ENCODE measurements around the gene NMNAT2.

Gene NMNAT2

DNA sequence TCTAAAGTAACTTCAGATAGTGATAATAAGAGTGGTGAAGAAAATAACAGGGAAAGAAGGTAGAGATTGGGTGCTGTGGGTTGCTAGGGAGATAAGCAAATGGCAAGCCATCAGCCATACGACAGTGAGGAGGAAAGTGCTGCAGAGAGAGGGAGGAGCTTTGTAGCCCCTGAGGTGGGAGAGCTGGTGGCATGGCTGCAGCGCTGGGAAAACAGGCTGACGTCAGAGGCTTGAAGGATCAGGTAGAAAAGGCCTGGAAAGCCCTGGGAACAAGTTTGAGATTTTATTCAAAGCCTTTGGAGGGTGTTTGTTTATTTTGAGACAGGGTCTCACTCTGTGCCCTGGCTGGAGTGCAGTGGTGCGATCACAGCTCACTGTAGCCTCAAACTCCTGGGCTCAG, 109.5 kb downstream of the NMNAT2 start:
- no peak for DNase-seq

DNA sequence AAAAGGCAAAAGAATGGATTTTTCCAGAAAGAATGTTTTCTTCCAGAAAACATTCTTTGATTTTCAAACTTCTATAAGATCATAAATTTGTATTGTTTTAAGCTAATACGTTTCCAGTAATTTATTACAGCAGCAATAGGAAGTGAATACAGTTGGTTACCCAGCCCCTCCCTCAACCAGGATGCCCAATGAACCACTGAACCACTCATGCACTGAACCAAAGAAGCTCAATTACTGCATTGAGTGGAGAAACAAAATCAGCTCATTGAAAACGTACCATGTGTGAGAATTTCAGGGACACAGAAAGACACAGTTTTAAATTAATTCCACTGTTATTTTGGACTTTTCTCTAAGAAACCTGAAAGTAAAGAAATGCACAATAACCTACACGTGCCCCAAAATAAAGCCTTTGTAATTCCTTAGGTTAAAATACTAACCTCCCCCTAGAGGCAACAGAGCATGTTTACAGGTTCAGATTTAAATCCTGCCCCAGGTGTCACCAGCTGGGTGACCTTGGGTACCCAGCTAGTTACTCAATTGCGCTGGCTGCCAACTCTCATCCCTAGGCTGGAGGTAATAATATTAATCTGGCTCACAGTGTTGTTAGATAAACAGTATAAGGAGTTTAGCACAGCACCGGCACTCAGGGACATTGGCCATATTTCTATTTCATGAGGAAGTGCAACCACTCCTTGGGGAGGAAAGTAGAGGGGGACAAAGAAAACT, 111.7 kb downstream of the NMNAT2 start:
- DNase-seq = no peak

DNA sequence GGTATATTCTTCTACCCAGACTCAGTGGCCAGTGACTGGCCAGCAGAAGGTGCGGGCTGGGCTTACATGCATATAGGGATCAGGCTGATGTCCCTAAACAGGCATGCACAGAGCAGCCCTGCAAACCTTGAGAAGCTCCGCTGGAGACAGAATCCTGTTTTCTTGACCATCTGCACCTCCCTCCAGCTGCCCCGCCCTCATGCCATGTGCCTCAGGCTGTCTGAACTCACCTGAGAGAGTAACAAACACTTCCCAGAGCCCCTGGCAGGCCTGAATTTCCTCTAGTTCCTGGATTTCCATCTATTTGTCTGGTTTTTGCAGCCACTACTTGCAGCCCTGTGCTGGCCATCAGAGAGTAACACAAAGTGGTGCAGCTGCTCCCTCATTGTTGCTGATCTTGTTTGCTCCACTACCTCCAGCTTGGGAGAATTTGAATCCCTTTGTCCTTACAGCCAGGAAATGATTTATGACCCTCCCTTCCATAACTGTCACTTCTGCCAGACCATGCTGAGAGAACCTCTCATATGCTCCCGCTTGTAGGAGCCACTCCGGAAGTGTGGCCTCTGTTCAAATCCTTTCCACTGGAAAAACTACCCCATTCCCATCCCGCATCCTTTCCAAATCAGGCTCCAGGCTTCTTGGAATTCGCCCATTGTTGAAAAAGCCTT, 113.6 kb downstream of the NMNAT2 start:
- no peak for DNase-seq

DNA sequence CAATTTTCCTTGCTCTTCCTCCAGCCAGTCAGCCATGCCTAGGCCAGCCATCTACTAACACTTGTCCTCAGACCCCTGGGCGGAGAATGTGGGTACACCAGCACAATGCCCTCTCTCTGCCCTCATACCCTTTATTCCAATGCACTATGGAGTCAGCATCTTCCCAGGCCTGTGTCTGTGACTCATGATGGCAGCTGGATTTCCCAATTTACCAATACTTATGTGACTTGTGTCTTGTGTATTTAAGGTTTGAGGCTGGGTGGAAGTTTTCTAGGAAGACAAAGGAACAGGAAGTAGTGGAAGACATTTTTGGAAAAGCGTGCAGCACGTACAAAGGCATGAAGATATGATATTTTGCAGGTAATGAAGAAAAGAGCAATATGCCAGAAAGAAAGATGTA, 114.3 kb downstream of the NMNAT2 start:
- DNase-seq = no peak

DNA sequence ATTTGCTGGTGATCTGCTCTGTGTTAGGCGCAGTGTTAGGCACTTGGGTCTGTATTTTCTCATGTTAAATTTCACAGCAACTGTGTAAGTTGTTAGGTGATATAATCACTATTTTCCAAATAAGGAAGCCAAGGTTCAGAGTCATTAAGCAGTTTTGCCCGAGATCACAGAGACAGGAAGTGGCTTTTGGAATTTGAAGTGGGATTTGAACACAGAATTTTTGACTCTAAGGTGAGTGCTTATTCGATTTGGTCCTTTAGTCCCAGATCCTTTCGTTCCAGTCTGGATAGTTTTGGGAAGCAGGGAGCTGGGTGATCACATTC, 114.9 kb downstream of the NMNAT2 start:
- no peak for DNase-seq

GRCh38 chr1:183302452-183303322, 115.5 kb downstream of the NMNAT2 start:
- no peak for DNase-seq

GRCh38 chr1:183301239-183301638, 116.9 kb downstream of the NMNAT2 start:
- DNase-seq = no peak

DNA sequence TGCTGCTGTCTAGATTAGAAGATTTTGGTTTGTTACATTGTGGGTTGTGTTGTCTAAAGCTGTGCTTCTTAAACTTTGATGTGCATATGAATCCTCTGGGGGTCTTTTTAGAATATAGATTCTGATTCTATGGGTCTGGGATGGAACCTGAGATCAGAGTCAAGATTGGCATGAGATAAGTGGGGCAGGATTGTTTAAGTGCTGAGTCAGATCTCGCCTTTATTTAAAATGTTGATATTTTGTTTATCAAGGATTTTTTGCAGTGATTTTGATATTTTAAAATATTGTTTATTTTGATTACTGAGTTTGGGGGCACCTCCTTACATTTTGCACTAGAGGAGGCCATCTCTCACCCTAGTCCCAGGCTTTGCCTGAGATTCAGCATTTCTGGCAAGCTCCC, 117.4 kb downstream of the NMNAT2 start:
- no peak for DNase-seq

DNA sequence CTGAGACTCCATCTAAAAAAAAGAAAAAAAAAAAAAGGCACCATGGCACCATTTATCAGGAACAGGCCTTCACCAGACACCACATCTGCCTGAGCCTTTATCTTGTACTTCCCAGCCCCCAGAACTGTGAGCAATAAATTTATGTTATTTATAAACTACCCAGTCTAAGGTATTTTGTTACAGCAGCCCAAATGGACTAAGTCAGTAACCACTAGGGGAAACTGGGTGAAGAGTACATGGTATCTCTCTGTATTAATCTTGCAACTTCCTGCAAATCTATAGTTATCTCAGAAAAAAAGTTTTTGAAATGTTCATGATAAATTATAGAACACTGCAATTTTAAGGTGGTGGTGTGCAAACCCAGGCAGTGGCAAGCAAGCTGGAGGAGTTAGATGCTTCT, 117.8 kb downstream of the NMNAT2 start:
- DNase-seq = no peak

- DNase-seq = no peak
Observed at GRCh38 chr1:183296782-183297181, 121.4 kb downstream of the NMNAT2 start.

DNA sequence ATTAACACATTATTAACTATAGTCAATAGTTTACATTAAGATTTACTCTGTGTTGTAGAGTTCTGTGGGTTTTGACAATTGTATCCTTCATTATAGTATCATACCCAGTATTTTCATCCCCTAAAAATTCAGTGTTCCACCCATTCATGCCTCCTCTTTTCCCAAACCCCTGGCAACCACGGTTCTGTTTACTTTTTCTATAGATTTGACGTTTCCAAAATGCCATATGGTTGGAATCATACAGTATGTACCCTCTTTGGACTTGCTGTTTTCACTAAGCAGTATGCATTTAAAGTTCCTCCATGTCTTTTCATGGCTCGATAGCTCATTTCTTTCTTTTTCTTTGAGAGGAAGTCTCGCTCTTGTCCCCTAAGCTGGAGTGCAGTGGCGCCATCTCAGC, 122.7 kb downstream of the NMNAT2 start:
- DNase-seq = no peak

GRCh38 chr1:183293876-183294275, 124.3 kb downstream of the NMNAT2 start:
- no peak for DNase-seq

- no peak for DNase-seq
Observed at GRCh38 chr1:183293241-183293640, 124.9 kb downstream of the NMNAT2 start.

- no peak for DNase-seq
Observed at GRCh38 chr1:183291802-183292514, 126.2 kb downstream of the NMNAT2 start.

GRCh38 chr1:183291216-183291762, 126.9 kb downstream of the NMNAT2 start:
- no peak for DNase-seq

DNA sequence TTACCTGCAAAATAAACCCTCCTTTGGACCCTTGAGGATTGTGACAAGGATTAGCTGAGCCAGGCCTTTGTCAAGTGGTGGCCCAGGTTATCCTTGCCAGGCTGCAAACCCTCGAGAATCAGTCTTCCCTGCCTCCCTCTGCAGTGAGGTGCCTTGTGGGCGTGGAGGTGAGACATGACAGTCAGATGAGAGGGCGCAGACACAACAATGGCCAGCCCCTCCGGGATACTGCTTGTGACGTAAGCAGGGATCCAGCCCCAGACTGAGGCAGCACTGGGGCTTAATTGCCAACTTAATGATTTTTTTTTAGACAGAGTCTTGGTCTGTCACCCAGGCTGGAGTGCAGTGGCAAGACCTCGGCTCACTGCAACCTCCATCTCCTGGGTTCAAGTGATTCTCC, 127.6 kb downstream of the NMNAT2 start:
- DNase-seq = no peak

DNA sequence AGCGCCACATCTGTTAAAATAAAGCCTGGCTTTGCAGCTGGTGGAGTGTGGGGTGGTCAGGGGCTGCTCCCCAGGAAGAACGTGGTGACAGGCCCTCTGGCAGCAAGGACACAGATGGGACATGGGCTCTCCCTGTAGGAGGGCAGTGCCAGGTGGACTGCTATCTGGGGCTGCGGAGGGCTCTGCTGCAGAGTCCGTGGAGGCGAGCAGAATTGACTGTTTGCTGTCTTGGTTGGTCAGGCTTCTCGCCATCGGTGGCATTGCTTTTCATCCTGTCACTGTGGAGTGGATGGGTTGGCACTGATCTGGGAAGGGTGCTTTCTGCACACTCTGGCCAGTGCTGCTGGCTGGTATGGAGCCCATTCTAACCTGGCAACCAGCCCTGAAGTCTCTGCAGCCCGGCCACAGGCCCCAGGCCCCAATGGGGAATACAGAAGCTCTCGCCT, 129.1 kb downstream of the NMNAT2 start:
- no peak for DNase-seq

- no peak for DNase-seq
Observed at GRCh38 chr1:183288583-183288982, 129.6 kb downstream of the NMNAT2 start.

DNA sequence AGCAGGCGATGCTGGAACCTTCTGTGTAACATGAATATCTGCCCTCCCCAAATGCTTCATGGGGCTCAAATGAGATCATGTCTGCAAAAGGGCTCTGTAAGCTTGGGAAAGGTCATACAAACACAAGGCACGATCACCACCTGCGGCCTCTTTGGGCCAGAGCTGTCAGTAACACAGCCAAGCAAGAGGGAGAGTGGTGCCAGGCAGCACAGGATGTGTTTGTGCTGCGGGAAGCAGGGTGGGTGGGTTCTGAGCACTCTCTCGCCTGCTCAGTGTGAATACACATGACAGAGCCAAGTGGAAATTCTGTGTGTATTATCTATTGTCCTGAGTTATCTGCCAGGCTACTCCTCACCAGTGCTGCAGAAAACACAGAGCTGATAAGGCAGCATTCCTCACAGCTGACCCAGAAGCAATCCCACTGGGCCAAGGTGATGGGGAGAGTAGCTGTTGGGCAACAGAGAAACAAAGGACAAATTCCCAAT, 130.9 kb downstream of the NMNAT2 start:
- no peak for DNase-seq

GRCh38 chr1:183285746-183286145, 132.4 kb downstream of the NMNAT2 start:
- no peak for DNase-seq

DNA sequence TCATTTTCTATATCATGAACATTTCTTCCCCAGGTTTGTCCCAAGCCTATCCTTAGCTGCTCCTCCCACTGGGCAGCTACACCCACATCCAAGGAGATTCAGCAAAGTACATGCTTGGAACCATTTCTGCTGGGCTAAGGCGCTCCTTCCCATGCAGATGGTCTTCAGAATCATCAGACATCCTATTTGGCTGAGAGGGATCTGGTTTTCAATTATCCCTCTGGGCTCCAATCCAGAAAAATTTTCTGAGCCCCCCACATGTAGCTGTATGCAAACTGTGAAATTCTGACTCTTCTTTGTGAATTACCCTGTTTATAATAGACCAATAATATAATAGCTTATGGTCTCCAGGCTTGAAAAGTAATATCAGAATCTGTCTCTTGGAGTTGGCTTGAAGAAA, 132.9 kb downstream of the NMNAT2 start:
- no peak for DNase-seq

GRCh38 chr1:183284086-183284485, 134.1 kb downstream of the NMNAT2 start:
- no peak for DNase-seq

DNA sequence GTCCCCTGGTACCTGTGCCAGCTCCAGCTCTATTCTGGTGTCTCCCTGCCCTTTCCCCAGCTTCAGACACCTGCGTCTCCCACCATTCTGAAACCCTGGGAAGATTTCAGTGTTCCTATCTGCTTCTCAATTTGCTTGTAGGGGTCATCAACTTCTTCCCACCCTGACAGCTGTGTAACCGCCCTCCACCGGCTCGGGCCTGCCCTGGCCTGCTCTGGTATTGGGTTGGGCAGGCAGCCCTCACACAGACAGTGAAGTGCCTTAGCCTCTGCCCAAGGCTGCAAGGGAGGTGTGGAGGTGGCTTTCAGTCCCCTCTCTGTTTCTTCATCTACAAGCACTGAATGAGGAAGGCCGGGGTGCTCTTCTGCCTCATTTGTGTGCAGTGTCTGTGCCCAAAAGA, 134.9 kb downstream of the NMNAT2 start:
- DNase-seq = no peak

All from activated CD4-positive, alpha-beta T cell treated with anti-CD3 and anti-CD28 coated beads for 4 hours (primary cell).